ENCODE results near the gene ADAP2.
"Not testable (repeated sequence)": the region's sequence is repeated elsewhere in the genome, so short reads cannot be mapped to it uniquely, and the experiment has no call there.

Gene ADAP2

DNA sequence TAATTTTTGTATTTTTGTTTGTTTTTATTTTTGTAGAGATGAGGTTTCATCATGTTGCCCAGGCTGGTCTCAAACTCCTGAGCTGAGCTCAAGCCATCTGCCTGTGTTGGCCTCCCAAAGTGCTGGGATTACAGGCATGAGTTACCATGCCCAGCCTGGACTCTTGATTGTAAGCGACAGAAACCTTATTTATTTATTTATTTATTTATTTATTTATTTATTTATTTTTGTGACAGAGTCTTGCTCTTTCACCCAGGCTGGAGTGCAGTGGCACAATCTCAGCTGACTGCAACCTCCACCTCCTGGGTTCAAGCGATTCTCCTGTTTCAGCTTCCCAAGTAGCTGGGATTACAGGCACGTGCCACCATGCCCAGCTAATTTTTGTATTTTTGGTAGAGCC is 8.1 kb downstream of the ADAP2 start:
- FAIRE-seq; DNase-seq (ENCODE audit: low spot score): not testable (repeated sequence)

DNA sequence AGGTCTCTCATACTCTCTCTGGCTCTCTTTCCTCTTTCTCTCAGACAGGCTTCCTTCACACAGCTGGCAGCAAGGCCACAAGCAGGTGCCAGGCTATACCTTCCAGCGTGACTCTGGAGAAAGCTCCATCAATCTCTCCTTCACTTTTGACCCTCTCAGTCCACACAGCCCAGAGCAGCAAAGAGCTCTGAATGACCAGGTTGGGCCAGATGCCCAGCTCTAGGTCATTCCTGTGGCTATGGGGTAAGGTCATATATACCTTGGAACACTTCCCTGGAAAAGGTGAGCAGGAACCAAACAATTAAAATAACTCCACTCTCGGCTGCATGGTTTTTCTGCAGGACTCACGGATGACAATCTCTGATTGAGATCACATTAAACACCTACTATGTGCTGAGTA is 8.8 kb downstream of the ADAP2 start:
- FAIRE-seq (no peak), DNase-seq (ENCODE audit: low spot score) (no peak)

DNA sequence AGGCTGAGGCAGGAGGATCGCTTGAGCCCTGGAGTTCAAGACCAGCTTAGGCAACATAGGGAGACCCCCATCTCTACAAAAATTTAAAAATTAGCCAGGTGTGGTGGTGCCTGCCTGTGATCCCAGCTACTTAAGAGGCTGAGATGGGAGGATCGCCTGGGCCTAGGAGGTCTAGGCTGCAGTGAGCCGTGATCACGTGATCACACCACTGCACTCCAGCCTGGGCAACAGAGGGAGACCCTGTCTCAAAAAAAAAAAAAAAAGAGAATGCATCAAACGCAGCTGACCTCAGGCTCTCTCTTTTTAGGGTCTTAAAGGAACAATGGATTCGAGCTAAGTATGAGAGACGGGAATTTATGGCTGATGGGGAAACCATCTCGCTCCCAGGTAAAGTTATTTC is 9.8 kb downstream of the ADAP2 start:
- DNase-seq (ENCODE audit: low spot score); FAIRE-seq: not testable (repeated sequence)

DNA sequence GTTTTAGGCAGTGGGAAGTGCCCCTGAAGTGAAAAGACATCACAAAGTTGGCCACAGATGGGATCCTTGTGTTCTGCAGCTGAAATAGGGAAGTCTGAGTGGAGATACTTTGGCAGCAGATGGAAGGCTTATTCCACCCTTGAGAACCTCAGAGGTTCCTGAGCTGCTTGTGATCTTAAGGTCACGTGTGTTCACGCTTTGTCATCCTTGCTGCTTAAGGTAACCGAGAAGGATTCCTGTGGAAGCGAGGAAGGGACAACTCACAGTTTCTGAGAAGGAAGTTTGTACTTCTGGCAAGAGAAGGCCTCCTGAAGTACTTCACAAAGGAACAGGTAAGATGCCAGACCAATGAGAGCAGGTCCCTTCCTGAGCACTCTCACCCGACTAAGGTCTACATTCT is 12.2 kb downstream of the ADAP2 start:
- FAIRE-seq (no peak), DNase-seq (ENCODE audit: low spot score) (no peak)

DNA sequence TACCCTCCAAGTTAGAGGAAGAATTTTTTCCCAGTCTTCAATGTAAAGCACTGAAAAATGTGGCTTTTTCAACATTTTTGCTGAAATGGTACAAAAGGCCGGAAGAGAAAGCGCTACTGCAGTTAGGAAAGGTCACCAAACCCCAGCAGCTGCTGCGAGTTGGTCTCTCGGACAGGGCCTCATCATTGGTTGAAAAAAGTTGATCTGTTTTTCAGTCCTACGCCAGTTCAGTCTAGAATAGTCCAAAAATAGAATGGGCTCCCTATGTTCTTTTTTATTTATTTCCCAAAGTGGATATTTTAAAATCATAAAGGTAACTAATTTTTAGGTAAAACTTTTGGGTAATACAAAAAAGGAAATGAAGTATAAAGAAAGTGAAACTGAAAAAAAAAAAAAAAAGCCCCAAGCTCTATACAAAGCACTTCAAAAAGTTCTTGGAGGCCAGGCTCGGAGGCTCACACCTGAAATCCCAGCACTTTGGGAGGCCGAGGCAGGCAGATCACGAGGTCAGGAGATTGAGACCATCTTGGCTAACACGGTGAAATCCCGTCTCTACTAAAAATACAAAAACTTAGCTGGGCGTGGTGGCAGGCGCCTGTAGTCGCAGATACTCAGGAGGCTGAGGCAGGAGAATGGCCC is 17.4 kb downstream of the ADAP2 start:
- FAIRE-seq (no peak), DNase-seq (ENCODE audit: low spot score) (no peak)

DNA sequence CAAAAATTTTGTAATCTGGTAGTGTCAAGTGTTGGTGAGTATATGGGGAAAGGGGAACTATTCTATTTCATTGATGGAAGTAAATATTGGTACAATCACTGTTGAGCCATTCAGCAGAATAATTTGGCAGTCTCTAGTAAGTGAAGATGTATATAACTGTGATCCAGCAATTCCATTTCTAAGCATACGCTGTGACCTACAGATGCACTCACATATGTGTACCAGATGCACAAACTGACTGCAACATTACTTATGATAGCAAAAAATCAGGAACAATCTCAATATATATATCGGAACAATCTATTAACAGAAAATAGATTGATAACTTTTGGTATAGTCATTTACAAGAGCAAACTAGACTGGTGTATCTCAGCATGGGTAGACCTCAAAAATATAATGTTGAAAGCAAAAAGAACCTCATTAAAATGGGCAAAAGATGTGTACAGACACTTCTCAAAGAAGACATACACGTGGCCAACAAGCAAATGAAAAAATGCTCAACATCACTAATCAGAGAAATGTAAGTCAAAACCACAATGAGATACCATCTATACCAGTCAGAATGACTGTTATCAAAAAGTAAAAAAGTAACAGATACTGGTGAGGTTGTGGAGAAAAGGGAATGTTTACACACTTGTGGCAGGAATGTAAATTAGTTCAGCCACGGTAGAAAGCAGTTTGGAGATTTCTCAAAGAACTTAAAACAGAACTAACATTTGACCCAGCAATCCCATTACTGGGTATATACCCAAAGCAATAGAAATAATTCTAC is 20.7 kb downstream of the ADAP2 start:
- FAIRE-seq (no peak), DNase-seq (ENCODE audit: low spot score) (no peak)

DNA sequence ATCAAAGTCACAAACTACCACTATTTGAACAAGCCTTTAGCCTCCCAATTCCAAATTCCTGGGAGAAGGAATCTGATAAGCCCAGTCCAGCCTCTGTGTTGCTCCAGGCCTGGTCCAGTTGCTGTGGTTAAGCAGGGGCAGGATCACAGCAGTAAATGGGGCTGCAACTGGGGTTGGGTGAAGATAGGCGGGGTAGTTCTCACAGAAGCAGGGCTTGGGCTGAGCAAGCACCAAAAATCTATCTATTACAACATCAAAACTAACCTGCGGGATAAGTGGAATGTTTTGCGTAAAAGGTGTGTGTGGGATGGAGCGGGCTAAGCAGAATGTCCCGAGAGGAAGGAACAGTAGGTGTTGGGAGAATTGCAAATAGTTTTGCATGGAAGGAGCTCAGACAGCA is 26.1 kb downstream of the ADAP2 start:
- FAIRE-seq, result no peak
- DNase-seq (ENCODE audit: low spot score), result no peak

DNA sequence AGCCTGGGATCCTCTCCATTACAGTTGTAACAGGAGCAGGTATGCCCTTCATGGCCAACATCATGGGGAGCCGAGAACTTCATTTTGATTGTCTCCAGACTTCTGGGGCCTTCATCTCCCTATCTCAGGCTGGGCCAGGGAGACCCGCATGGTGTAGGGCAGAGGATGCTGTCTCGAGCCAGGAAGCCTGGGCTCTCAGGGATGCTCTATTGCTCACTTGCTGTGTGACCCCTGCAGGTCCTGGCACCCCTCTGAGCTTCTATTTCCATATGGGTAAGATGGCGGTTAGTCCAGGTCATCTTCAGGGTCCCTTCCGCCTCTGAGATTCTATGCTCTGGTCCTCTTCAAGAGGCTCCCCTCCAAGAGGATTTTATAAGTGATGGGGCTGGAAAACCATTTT is 28.4 kb downstream of the ADAP2 start:
- DNase-seq (ENCODE audit: low spot score), result no peak
- no peak for FAIRE-seq

DNA sequence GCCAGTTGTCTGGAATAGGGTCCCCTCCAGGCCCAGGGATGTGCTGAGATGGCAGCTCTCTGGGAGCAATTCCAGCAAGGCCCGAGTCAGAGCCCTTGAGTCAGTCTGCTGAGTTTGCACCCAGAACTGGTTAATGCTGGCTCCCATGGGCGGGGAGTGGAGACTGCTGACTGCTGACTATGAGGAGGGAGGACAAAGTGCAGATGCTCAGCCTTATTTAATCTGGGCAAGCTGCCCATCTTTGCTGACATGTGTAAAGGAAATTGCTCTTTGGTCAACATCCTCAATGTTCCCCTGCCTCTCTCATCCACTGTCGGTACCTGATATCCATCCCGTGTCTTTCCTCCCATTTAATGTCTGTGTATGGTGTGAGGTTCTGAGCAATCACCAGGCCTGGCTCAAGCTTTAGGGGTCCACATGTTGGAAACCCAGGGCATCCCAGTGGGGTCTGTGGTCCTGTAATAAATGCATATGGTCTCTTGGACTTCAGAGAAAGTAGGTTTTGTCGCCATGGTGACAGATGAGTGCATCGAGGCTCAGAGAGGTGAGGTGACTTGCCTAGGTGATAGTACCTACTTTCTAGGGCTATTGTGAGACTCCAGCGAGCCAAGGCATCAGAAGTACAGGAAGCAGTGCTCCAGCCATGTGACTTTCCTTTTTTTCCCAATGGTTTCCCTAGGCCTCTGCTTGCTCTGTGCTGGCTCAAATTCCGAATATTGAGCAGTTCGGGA is 29.1 kb downstream of the ADAP2 start:
- FAIRE-seq (no peak), DNase-seq (ENCODE audit: low spot score) (no peak)

DNA sequence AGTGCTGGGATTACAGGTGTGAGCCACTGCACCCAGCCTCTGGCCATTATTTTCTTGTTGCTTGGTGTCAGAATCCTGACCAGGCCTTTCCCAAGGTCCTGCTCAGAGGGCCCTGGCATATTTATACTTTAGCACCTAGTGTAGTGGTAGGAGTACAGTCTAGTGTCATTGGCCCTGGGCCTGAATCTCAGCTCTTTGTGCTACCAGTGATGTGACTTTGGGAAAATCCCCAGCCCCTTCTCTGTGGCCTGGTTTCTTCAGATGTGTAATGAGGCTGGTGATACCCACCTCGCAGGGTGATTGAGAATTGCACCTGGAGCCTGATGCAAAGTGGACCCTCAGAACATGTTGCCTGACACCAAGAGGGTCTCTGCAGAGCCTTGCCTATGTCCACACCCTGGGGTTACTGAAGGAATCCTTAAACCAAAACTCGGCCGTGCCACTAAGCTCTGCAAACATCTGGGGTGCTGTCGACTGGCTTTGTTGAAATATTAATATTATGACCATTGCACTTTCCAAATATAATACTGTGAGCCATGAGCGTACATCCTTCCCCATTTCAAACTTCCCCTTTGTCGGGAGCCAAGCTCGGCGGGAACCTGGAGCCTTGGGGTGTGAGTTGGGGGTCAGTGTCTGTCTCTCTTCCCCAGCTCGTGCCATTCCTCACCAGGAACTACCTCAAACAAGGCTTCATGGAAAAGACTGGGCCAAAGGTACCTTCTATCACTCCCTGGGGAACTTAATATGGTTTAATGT is 31.1 kb downstream of the ADAP2 start:
- FAIRE-seq (no peak), DNase-seq (ENCODE audit: low spot score) (no peak)

DNA sequence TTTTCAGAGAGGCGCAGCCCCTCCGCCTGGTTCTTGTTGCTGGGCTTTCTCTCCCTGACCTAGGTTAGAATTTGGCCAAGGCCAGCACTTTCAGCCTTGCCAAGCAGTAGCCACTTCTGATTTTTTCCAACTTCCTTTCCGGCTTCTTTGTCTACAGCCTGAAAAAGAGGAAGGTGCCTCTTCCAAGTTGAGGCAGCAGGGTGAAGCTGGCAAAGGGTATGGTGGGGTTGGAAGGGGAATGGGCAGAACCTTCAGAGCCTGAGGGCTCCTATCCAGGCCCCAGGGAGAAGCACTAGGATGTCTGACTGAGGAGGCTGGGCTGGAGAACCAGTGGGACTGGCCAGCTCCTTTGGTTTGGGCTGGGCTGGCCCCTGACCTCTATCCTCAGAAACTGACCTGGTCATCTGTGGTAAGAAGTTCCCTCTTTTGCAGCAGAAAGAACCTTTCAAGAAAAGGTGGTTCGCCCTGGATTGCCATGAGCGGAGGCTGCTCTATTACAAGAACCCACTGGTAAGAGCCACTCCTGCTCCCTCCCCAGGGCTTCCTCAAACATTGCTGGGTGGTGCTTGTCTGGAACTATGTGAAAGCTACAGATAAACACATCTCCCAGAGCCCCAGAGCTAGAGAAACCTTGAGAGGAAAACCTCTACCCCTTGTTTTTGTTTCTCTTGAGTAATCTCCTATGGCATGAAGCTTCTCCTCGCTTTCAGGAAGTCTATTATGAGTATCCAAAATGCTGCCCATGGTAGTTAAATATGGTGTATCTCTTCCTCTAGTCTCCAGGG is 32.5 kb downstream of the ADAP2 start:
- no peak for DNase-seq (ENCODE audit: low spot score)
- no peak for FAIRE-seq

DNA sequence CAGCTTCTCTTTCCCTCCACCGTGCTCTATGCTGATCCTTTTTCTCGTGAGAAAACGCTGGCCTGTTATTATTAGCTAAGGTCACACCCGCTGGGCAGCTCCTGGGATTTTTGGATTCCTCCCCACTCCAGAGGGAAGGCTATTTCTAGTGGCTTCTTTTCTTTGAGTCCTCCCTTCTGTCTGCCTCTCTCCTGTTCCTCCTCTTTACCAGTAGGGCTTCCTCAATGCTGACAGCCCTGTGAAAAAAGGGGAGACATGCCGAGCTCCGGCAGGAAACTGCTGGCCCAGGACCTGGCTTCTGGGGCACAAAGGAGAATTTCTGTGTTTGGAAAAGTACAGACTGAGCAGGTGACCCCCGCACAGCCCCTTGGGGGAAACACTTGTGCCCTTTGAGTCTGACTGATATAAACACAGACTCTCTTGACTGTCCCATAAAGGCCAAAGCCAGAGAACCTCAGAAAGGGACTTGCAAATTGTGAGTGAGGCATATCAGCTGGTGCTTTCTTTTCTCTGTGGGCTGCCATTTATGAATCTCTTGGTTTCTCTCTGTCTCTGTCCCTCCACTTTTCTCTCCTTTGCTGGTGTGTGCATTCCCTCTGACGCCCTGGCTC is 35.1 kb downstream of the ADAP2 start:
- DNase-seq (ENCODE audit: low spot score), result no peak
- FAIRE-seq, result no peak

DNA sequence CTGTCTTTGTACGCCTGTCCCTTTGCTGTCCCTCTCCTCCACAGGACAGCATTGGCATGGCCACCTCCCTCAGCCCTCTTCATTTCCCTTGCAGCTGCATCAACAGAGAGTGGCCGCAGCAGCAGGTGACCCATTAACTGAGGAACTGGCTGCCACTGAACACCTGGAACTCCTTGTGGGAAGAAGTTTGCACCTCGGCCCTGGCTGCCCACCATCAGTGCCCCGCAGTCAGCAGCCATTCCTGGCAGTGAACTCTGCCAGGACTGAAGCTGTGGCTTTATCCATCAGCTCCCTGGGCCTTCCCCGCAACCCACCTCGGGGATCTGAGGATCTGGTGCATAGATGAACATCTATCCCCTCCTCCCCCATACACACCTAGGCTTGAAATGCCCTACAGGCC is 36.0 kb downstream of the ADAP2 start:
- no peak for DNase-seq (ENCODE audit: low spot score)
- no peak for FAIRE-seq

DNA sequence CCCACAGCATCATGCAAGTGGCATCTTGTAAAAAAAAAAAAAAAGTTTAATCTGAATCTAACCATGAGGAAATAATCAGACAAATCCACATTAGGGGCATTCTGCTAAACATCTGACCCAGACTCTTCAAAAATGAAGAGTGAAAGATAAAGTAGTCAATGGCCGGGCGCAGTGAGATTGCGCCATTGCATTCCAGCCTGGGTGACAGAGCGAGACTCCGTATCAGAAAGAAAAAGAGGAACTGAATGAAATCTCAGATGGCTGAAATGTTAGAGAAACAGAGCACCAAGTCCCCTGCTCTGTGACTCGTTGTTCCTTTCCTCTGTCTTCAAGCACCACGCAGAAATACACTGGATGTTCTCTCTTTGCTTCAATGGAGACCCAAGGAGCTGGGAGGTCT is 36.4 kb downstream of the ADAP2 start:
- DNase-seq (ENCODE audit: low spot score) (no peak), FAIRE-seq (no peak)

DNA sequence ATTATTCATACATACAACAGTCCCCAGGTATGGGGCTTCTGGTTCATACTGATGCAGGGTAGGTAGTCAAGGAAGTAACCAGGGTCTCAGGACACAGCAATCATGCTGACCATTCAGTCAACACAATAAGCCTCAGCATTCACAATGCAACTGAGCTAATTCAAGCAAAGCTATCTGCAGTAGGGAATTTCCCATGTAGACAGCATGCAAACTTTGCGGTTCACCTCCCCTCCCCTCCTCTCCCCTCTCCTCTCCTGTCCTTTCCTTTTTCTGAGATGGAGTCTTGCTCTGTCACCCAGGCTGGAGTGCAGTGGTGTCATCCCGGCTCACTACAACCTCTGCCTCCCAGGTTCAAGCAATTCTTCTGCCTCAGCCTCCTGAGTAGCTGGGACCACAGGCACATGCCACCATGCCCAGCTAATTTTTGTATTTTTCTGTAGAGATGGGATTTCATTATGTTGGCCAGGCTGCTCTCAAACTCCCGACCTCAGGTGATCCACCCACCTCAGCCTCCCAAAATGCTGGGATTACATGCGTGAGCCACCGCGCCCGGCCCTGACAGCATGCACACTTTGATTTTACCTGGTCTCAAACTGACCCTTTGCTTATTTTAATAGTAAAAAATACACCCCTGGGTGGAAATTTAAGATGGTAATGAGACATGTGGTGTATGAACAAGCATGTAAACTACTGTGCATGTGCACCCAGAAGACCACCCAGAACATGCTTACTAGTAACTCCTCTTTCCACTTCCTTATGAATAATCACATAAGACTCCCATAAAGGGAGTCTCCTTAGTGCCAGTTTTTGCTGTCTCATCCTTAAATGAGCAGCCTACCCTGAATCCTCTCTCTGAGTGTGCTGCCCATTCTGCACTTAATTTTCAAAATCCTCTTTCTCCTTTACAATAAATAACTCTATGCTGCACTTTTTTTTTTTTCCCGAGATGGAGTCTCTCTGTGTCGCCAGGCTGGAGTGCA is 39.8 kb downstream of the ADAP2 start:
- no peak for DNase-seq (ENCODE audit: low spot score)
- FAIRE-seq, result no peak

DNA sequence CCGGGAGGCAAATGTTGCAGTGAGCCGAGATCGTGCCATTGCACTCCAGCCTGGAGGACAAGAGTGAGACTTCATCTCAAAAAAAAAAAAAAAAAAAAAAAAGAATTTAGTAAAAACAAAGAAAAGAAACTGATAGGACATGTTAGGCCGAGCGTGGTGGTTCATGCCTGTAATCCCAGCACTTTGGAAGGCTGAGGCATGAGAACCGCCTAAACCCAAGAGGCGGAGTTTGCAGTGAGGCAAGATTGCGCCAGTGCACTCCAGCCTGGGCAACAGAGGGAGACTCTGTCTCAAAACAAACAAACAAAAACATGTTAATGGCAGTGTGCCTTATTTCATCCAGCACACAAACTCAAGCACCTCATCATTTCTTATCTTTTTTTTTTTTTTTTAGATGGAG is 42.6 kb downstream of the ADAP2 start:
- DNase-seq (ENCODE audit: low spot score); FAIRE-seq: not testable (repeated sequence)

DNA sequence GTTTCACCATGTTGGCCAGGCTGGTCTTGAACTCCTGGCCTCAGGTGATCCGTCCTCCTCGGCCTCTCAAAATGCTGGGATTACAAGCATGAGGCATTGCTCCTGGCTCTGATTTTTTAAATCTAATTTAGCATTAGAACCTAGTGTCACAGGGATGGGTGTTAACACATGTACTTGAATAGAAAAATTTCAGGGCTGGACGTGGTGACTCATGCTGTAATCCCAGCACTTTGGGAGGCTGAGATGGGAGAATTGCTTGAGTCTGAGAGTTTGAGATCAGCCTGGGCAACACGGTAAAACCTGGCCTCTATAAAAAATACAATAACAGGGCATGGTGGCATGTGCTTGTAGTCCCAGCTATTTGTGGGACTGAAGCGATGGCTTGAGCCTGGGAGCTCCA is 43.1 kb downstream of the ADAP2 start:
- FAIRE-seq (no peak), DNase-seq (ENCODE audit: low spot score) (no peak)

DNA sequence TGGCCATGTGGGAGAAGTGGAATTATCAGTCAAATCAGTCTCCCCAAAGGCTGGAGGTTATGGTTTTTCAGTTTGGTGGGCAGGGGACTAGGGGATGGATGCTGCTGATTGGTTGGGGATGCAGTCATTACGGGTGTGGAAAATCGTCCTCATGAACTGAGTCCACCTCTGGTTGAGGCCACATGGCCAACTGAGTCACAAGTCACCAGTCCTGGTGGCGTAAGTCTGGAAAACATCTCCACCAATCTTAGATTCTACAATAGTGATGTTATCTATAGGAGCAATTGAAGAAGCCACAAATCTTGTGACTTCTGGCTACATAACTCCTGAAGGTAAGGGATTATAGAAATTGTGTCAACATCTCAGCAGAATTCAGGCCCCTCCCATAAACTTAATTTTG is 43.9 kb downstream of the ADAP2 start:
- DNase-seq (ENCODE audit: low spot score) (no peak), FAIRE-seq (no peak)

DNA sequence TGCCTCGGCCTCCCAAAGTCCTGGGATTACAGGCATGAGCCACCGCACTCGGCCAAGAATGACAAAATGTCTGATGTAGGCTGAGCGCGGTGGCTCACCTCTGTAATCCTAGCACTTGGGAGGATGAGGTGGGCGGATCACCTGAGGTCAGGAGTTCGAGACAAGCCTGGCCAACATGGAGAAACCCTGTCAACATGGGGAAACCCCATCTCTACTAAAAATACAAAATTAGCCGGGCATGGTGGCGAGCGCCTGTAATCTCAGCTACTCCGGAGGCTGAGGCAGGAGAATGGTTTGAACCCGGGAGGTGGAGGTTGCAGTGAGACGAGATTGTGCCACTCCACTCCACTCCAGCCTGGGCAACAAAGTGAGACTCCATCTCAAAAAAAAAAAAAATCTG is 46.2 kb downstream of the ADAP2 start:
- DNase-seq (ENCODE audit: low spot score); FAIRE-seq: not testable (repeated sequence)
